Transverse colon (tissue), 4 donors: Measurements from ENCODE around the gene RUNX1.

Experiments used
- EP300 ChIP-seq: sonication (generic); formaldehyde crosslinking; IDR thresholded peaks from one replicate; pipeline ENCODE4 v1.6.1; 2017; ENCODE audit warnings: antibody characterized with exemption, low read depth
- POLR2AphosphoS5 ChIP-seq, 3 donors: sonication (generic); formaldehyde crosslinking; IDR thresholded peaks; one replicate each; pipeline ENCODE4 v1.6.1; 2016; ENCODE audit warnings: antibody characterized with exemption in 3 of 3
- TF ChIP-seq, protein P1 (sequence below), 5 experiments: fragments of 200-600 bp in 3 of 5; fragments of 450-650 bp in 2 of 5; sonication (generic) in 3 of 5; IDR thresholded peaks; 1 replicate in 2 of 5; 2 replicates in 3 of 5; pipeline ENCODE4 v1.5.1; 2016 to 2017; ENCODE audit warnings: antibody characterized with exemption in 5 of 5, inconsistent platforms in 3 of 5, mild to moderate bottlenecking in 2 of 5, moderate library complexity in 1 of 5

DNA sequence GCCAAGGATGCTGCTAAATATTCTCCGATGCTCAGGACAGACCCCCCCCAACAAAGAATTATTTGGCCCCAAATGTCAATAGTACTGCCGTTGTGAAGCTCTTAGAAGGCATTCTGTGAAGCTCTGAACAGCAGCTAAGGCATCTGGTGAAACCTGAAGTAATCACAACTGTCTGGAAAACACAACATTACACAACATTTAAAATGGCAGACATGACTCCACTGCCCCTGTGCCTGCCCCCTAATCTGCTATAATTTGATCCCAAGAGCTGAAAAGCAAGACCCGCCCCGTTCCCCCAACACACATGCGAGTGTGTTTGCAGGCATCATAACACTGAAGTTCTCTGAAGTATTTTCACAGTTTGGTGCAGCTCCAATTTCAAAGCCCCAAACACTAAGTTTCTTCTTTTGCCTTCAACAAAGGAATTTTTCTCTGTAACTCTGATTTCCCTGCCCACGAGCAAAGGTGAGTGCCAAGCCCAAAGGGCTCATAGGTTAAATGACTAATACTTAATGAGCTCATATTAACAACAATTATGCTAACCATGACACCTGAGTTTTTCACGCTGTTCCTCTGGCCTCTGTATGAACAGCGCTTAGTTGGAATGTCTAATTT lies 251.1 kb downstream of the RUNX1 start:
- TF ChIP-seq POLR2AphosphoS5 (IDR thresholded peaks at IDR 0.05) (no peak), EP300 (no peak)
- TF ChIP-seq, protein P1, sequence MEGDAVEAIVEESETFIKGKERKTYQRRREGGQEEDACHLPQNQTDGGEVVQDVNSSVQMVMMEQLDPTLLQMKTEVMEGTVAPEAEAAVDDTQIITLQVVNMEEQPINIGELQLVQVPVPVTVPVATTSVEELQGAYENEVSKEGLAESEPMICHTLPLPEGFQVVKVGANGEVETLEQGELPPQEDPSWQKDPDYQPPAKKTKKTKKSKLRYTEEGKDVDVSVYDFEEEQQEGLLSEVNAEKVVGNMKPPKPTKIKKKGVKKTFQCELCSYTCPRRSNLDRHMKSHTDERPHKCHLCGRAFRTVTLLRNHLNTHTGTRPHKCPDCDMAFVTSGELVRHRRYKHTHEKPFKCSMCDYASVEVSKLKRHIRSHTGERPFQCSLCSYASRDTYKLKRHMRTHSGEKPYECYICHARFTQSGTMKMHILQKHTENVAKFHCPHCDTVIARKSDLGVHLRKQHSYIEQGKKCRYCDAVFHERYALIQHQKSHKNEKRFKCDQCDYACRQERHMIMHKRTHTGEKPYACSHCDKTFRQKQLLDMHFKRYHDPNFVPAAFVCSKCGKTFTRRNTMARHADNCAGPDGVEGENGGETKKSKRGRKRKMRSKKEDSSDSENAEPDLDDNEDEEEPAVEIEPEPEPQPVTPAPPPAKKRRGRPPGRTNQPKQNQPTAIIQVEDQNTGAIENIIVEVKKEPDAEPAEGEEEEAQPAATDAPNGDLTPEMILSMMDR (IDR thresholded peaks at IDR 0.05): no peak
